OCI-LY1 (cell line): ENCODE measurements around the gene SV2B.

ENCODE experiments used
- H2AFZ ChIP-seq: fragments of 200-600 bp; sonication (generic), shearing (Covaris generic); 2 replicates; pipeline ENCODE4 v1.6.0; 2014; ENCODE audit warnings: antibody characterized with exemption, mild to moderate bottlenecking, low read length
- H3F3A ChIP-seq: fragments of 200-600 bp; sonication (generic), shearing (Covaris generic); 2 replicates; pipeline ENCODE4 v1.6.0; 2014; ENCODE audit warnings: mild to moderate bottlenecking, antibody characterized with exemption, low read length, moderate library complexity; ENCODE audit not compliant: insufficient read depth
- H3K27ac ChIP-seq: fragments of 200-600 bp; sonication (generic); 2 replicates; pipeline ENCODE4 v1.5.1; 2014; ENCODE audit warnings: low read length, mixed run types, mild to moderate bottlenecking, low read depth; ENCODE audit not compliant: poor library complexity, severe bottlenecking
- H3K27me3 ChIP-seq: fragments of 200-600 bp; sonication (generic); 2 replicates; pipeline ENCODE4 v1.6.0; 2014; ENCODE audit warnings: antibody characterized with exemption, mild to moderate bottlenecking, low read length, moderate library complexity; ENCODE audit not compliant: insufficient read depth
- H3K36me3 ChIP-seq: fragments of 200-600 bp; sonication (generic); 2 replicates; pipeline ENCODE4 v1.6.1; 2014; ENCODE audit warnings: mild to moderate bottlenecking, antibody characterized with exemption, low read length, moderate library complexity, mixed read lengths; ENCODE audit not compliant: insufficient read depth
- H3K4me1 ChIP-seq: fragments of 200-600 bp; sonication (generic); 2 replicates; pipeline ENCODE4 v1.5.1; 2014; ENCODE audit warnings: mild to moderate bottlenecking, low read length, moderate library complexity; ENCODE audit not compliant: insufficient read depth, severe bottlenecking
- H3K4me2 ChIP-seq: fragments of 200-600 bp; sonication (generic), shearing (Covaris generic); 2 replicates; pipeline ENCODE4 v1.6.1; 2014; ENCODE audit warnings: low read length
- H3K4me3 ChIP-seq: fragments of 200-600 bp; sonication (generic); 2 replicates; pipeline ENCODE4 v1.5.1; 2014; ENCODE audit warnings: low read length, low read depth, mild to moderate bottlenecking, mixed read lengths; ENCODE audit not compliant: poor library complexity, severe bottlenecking
- H3K79me2 ChIP-seq: fragments of 200-600 bp; shearing (Covaris generic); 2 replicates; pipeline ENCODE4 v1.6.1; 2016; ENCODE audit warnings: mixed run types, low read length, mixed read lengths; ENCODE audit not compliant: insufficient read depth
- H3K9ac ChIP-seq: fragments of 200-600 bp; sonication (generic), shearing (Covaris generic); 2 replicates; pipeline ENCODE4 v1.6.1; 2014; ENCODE audit warnings: mild to moderate bottlenecking, low read length, mixed read lengths
- H3K9me2 ChIP-seq: fragments of 200-600 bp; sonication (generic), shearing (Covaris generic); 2 replicates; pipeline ENCODE4 v1.6.1; 2014; ENCODE audit warnings: low read depth, mild to moderate bottlenecking, low read length, mixed read lengths
- H3K9me3 ChIP-seq: fragments of 200-600 bp; shearing (Covaris generic); 2 replicates; pipeline ENCODE4 v1.6.1; 2014; ENCODE audit warnings: low read length, mixed read lengths
- H4K20me1 ChIP-seq: fragments of 200-600 bp; sonication (generic), shearing (Covaris generic); 2 replicates; pipeline ENCODE4 v1.6.0; 2016; ENCODE audit warnings: mild to moderate bottlenecking, low read length; ENCODE audit not compliant: insufficient read depth
- CTCF ChIP-seq: fragments of 200-600 bp; sonication (generic), shearing (Covaris generic); IDR thresholded peaks from 2 replicates; pipeline ENCODE4 v1.5.1; 2017; ENCODE audit warnings: mild to moderate bottlenecking, antibody characterized with exemption, low read length, moderate library complexity, mixed read lengths
- EZH2 ChIP-seq: fragments of 200-600 bp; sonication (generic), shearing (Covaris generic); IDR thresholded peaks from 2 replicates; pipeline ENCODE4 v1.8.0; 2017; ENCODE audit warnings: borderline replicate concordance, mixed run types, mild to moderate bottlenecking, antibody characterized with exemption, low read length, moderate library complexity, mixed read lengths

Gene SV2B

GRCh38 chr15:91148243-91148642, 48.2 kb downstream of the SV2B start:
- H2AFZ ChIP-seq: no peak overlapping the region
- H3K27me3 ChIP-seq: no peaks in the 10 kb centered on the region
- no peak overlapping the region for H3K4me2 ChIP-seq
- H3K4me3 ChIP-seq: no peak overlapping the region
- H3K9me2 ChIP-seq: no peaks in the 10 kb centered on the region
- H3K79me2 ChIP-seq: no peaks in the 10 kb centered on the region
- no peaks in the 10 kb centered on the region for H3K36me3 ChIP-seq
- H3K9ac ChIP-seq: no peak overlapping the region
- no peak overlapping the region for H3K27ac ChIP-seq
- H3K4me1 ChIP-seq: no peaks in the 10 kb centered on the region
- TF ChIP-seq CTCF (no peak), EZH2 (no peak)
- H4K20me1 ChIP-seq: no peaks in the 10 kb centered on the region
- no peaks in the 10 kb centered on the region for H3F3A ChIP-seq
- no peaks in the 10 kb centered on the region for H3K9me3 ChIP-seq

GRCh38 chr15:91150502-91151160, 50.6 kb downstream of the SV2B start:
- Histone ChIP-seq H3K4me1 (no peaks in the 10 kb centered on the region), H3K9me3 (no peaks in the 10 kb centered on the region), H3K9me2 (no peaks in the 10 kb centered on the region), H3F3A (no peaks in the 10 kb centered on the region), H3K4me2 (no peak overlapping the region), H3K27me3 (no peaks in the 10 kb centered on the region), H3K36me3 (no peaks in the 10 kb centered on the region), H3K9ac (no peak overlapping the region), H4K20me1 (no peaks in the 10 kb centered on the region), H3K79me2 (no peaks in the 10 kb centered on the region), H2AFZ (no peak overlapping the region), H3K27ac (no peak overlapping the region), H3K4me3 (no peak overlapping the region)
- TF ChIP-seq EZH2 (no peak), CTCF (no peak)

GRCh38 chr15:91151781-91152563, 51.9 kb downstream of the SV2B start:
- Histone ChIP-seq H4K20me1 (no peaks in the 10 kb centered on the region), H3K27me3 (no peaks in the 10 kb centered on the region), H3K79me2 (no peaks in the 10 kb centered on the region), H2AFZ (no peak overlapping the region), H3K4me1 (no peaks in the 10 kb centered on the region), H3K4me2 (no peak overlapping the region), H3K36me3 (no peaks in the 10 kb centered on the region), H3K9me2 (no peaks in the 10 kb centered on the region), H3K9me3 (no peaks in the 10 kb centered on the region), H3K9ac (no peak overlapping the region), H3K4me3 (no peak overlapping the region), H3K27ac (no peak overlapping the region), H3F3A (no peaks in the 10 kb centered on the region)
- TF ChIP-seq EZH2: no peak
